Mucosa of rectum (tissue), 2 donors: ENCODE measurements around the gene BRD9.
"Not testable (repeated sequence)": the region's sequence is repeated elsewhere in the genome, so short reads cannot be mapped to it uniquely, and the experiment has no call there.

Experiments used
- H3K27ac ChIP-seq, 2 donors: one replicate each; pipeline ENCODE4 v1.7.0; 2013; ENCODE audit warnings: inconsistent platforms in 2 of 2, low read depth in 2 of 2, low read length in 2 of 2
- H3K27me3 ChIP-seq, 2 donors: one replicate each; pipeline ENCODE4 v1.7.0; 2013; ENCODE audit warnings: low read length in 2 of 2; ENCODE audit not compliant: control insufficient read depth in 2 of 2, insufficient read depth in 2 of 2
- H3K36me3 ChIP-seq, 2 donors: one replicate each; pipeline ENCODE4 v1.7.0; 2013; ENCODE audit warnings: low read length in 2 of 2; ENCODE audit not compliant: control insufficient read depth in 2 of 2, insufficient read depth in 2 of 2
- H3K4me1 ChIP-seq, 2 donors: one replicate each; pipeline ENCODE4 v1.7.0; 2013; ENCODE audit warnings: low read length in 2 of 2, mild to moderate bottlenecking in 1 of 2; ENCODE audit not compliant: control insufficient read depth in 2 of 2, insufficient read depth in 2 of 2
- H3K4me3 ChIP-seq, 2 donors: one replicate each; pipeline ENCODE4 v1.7.0; 2013; ENCODE audit warnings: low read length in 2 of 2
- H3K9ac ChIP-seq, 2 donors: one replicate each; pipeline ENCODE4 v1.7.0; 2013; ENCODE audit warnings: low read length in 2 of 2, low read depth in 1 of 2, mild to moderate bottlenecking in 1 of 2
- H3K9me3 ChIP-seq, 2 donors: one replicate each; pipeline ENCODE4 v1.7.0; 2013; ENCODE audit warnings: low read length in 2 of 2; ENCODE audit not compliant: control insufficient read depth in 2 of 2
- donor health status: healthy.
- donor health status: Normal muscosa, but diverticular disease.

BRD9 gene

DNA sequence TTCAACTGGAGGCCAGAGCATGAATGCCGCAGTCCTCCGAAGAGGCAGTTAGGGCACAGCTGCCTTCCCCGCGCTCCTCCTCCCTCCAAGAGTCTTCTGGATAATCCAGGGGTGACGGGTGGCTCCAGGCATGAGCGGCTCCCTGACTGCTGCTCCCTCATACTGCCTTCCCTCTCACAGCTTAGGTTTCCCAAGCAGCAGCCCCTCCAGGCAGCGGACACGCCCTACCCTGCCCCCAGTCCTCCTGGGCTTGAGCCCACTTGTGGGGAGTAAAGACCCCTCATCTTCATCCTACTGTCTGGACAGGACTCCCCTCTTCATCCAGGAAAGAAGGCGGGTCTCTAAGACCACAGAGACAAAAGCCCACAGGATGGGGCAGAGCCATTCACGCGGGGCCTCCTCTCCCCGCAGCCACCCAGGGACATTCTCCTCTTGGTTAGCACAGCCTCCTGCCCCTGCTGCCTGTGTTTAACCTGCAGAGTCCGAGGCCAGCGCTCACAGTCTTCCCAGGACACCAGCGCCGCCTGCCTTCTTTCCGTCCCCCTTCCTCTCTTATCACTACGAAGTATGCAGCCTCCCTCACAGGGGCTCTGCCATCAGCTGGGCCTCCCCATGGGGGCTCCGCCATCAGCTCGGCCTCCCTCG, 47.4 kb downstream of the BRD9 start:
- not testable (repeated sequence) for H3K36me3 ChIP-seq, H3K4me1 ChIP-seq, H3K4me3 ChIP-seq, H3K9ac ChIP-seq, H3K9me3 ChIP-seq, H3K27me3 ChIP-seq, H3K27ac ChIP-seq

DNA sequence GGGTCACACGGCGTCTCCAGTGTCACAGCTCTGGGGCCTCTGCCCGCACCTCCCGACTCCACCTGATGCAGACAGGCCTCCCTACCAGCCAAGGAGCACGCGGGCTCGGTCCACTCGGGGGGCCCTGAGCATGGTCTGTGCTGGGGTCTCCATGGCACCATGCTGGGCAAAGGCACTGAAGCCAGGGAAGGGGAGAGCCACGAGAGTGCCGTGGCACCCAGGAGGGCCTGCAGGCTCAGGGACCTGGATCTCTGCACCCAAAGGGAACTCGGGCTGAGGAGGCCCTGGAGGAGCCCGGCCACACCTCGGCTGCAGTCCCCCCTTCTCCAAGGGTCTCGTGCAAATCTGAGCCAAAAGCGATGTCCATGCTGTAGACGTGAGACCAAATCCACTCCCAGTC, 48.2 kb downstream of the BRD9 start:
- H3K27me3 ChIP-seq, H3K4me3 ChIP-seq, H3K36me3 ChIP-seq, H3K4me1 ChIP-seq, H3K9ac ChIP-seq, H3K9me3 ChIP-seq, H3K27ac ChIP-seq: not testable (repeated sequence)

DNA sequence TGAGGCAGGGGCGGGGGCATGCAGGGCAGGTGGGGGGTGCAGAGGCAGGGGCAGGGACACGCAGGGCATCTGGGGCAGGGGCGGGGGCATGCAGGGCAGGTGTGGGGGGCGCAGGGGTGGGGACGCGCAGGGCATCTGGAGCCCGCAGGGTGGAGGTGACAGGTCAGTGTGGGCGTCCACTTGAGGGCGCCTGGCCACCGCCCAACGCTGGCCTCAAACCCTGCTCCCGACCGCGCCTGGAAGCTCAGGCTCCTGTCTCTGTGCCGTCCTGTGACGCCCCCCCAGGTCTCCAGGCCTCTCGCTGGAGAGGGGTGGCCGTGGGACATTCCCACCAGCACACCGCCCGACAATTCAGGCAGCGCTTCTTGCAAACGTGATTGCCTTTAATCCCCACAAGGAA, 48.7 kb downstream of the BRD9 start:
- H3K4me3 ChIP-seq, H3K36me3 ChIP-seq, H3K9ac ChIP-seq, H3K27me3 ChIP-seq, H3K27ac ChIP-seq, H3K4me1 ChIP-seq, H3K9me3 ChIP-seq: not testable (repeated sequence)

DNA sequence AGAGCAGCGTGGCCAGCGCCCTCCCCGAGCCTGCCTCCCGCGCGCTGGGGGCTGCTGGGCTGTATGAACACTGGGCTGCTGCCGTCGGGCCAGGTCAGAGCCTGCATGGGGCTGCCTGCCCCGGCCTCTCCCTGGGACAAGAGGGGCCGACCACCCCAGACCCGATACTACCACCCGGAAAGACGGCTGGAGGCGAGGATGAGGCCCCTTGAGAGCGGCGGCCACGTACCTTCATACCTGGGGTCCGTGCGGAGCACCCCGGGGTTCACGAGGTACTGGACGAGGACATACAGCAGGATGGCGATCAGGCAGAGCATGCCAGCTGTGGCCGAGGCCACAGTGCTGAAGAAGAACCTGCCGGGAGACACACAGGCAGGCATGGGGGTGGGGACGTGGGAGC, 49.2 kb downstream of the BRD9 start:
- not testable (repeated sequence) for H3K9me3 ChIP-seq, H3K27me3 ChIP-seq, H3K9ac ChIP-seq, H3K4me1 ChIP-seq, H3K27ac ChIP-seq, H3K4me3 ChIP-seq, H3K36me3 ChIP-seq

DNA sequence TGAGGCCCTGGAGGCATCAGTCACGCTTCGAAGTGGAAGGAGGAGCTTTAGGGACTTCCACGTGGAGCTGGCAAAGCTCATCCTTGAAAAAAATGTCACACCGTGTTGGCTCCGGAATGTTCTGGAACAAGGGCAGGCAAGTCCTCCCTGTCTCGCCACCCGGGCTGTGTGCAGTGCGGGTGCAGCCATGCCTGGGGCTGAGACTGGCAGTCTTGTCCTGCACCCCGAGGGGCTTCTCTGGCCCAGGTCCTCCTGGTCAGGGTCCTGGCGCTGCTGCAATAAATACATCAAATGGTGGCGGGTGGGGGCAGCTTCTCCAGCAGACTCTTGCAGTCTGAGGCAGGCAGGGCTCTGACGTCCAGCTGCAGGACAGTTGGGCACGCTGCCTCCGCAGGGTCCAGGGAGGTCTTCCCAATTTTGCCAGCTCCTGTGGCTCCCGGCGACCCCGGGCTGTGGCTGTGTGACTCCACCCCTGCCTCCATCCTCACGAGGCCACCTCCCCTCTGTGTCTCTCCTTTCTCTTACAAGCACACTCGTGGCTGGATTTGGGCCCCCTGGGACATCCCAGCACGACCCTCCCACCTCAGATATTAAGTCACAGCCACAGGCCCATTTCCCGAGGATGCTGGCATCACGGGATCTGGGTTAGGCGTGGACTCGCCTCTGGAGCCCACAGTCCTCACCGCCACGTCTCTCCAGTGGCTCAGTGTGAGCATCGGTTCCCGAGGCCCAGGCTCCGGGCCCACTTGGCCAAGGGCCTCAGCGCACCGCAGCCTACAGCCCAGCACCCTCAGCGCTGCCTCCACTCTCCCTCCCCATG, 50.0 kb downstream of the BRD9 start:
- not testable (repeated sequence) for H3K4me1 ChIP-seq, H3K9me3 ChIP-seq, H3K9ac ChIP-seq, H3K36me3 ChIP-seq, H3K27ac ChIP-seq, H3K4me3 ChIP-seq, H3K27me3 ChIP-seq

DNA sequence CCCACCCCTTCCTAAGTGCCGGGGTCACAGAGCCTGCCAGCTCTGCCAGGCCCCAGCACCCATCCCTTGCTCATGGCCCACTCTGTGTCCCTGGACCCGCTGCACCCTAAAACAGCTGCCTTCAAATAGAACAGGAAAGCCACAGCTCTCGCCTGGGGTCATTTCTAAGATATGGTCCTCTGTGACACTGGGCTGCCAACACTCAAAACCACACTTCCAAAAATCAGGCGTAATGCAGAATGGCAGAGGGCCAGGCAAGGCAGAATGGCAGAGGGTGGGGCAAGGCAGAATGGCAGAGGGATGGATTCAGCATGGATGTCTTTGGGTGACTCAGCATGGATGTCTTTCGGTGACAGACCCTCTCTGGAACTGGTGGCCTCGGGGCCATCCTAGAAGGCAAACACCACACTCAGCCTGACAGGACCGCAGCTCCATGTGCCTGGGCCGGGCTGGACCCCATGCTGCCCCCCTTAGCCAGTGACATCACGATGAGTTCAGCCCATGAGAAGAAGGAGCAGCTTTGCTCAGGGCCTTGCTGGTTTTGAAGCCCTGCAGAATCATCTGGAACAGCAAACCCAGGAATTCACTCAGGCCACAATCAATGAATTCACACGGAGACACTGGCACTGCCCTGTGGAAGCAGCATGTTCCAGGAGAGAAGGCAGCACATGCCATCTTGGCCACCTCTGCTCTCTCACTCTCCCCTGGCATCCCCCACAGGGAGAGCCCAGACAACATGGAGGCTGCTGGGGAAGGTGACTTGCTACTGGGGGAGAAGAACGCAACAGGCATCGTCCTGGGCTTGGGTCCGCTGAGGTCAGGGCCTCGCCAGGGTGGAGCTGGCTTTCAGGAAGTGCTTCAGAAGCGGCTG, 50.8 kb downstream of the BRD9 start:
- H3K36me3 ChIP-seq, H3K27me3 ChIP-seq, H3K9ac ChIP-seq, H3K4me3 ChIP-seq, H3K9me3 ChIP-seq, H3K4me1 ChIP-seq, H3K27ac ChIP-seq: not testable (repeated sequence)

DNA sequence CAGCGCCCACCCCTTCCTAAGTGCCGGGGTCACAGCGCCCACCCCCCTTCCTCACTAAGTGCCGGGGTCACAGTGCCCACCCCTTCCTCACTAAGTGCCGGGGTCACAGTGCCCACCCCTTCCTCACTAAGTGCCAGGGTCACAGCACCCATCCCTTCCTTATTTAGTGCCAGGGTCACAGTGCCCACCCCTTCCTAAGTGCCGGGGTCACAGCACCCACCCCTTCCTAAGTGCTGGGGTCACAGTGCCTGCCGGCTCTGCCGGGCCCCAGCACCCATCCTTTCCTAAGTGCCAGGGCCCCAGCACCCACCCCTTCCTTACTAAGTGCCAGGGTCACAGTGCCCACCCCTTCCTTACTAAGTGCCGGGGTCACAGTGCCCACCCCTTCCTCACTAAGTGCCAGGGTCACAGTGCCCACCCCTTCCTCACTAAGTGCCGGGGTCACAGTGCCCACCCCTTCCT, 51.6 kb downstream of the BRD9 start:
- not testable (repeated sequence) for H3K27me3 ChIP-seq, H3K4me1 ChIP-seq, H3K9ac ChIP-seq, H3K9me3 ChIP-seq, H3K27ac ChIP-seq, H3K4me3 ChIP-seq, H3K36me3 ChIP-seq

DNA sequence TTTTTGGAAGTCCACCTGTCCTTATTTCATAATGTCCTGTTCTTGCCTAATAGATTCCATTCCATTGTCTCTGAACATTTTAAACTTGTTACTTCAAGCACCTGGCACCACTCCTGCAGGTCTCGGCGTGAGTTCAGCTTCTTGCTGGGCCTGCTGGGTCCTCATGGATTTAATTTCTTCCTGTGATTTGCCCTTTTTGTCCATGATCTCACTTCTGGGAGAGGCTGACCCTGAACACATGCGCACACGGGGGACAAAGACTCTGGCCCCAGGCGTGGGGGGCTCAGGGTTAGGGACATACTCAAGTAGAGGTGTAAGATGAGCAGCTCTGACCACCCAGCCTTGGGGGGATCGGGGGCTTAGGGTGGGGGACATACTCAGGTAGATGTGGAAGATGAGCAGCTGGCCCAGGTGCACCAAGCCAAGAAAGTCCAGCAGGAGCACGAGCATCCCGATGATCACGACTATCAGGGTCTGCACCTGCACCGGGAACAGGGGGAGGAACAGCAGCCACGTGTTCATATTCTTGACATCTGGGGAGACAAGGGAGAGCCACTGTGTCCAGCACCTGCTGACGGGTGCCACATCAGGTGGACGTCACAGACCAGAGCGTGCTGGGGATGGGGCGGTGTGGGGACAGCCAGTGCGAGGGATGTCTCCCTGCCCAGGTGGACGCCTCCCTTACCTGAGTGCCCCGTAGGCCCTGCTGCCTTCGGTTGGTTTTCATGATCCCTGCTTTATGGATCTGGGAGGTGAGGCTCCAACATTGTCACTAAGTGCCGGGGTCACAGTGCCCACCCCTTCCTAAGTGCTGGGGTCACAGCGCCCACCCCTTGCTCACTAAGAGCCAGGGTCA, 52.3 kb downstream of the BRD9 start:
- H3K36me3 ChIP-seq, H3K27ac ChIP-seq, H3K4me1 ChIP-seq, H3K4me3 ChIP-seq, H3K9me3 ChIP-seq, H3K9ac ChIP-seq, H3K27me3 ChIP-seq: not testable (repeated sequence)

DNA sequence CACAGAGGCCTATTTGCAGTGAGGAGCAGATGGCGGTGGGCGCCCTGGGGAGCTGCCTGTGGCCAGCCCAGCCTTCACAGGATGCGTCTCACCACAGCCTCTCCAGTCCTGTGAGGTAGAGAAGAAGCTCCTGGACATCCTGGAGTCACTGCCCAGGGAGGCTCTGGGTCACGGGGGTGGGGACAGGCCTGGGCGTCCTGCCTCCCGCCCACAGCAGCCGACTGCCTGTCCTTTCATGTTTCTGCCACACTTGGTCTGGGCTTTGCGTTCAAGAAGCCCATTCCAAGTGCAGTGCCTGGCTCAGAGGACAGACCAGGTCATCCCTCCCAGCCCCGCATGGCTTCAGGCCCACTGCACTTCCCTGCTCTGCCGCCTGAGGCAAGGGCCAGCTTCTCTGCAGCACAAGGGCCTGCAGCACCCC, 54.2 kb downstream of the BRD9 start:
- H3K27ac ChIP-seq, H3K9ac ChIP-seq, H3K4me1 ChIP-seq, H3K27me3 ChIP-seq, H3K9me3 ChIP-seq, H3K4me3 ChIP-seq, H3K36me3 ChIP-seq: not testable (repeated sequence)
